Thyroid gland (tissue), 4 donors: ENCODE results near the gene POLD1.

Experiments used
- CTCF ChIP-seq, 6 experiments: fragments of 200-600 bp in 3 of 6; fragments of 450-650 bp in 3 of 6; sonication (generic) in 3 of 6; IDR thresholded peaks; one replicate each; pipeline ENCODE4 v1.5.1; 2016 to 2019; ENCODE audit warnings: antibody characterized with exemption in 6 of 6, mild to moderate bottlenecking in 2 of 6, inconsistent platforms in 1 of 6, moderate library complexity in 1 of 6
- POLR2A ChIP-seq, 2 donors: fragments of 450-650 bp; IDR thresholded peaks; one replicate each; pipeline ENCODE4 v1.6.1; 2017; ENCODE audit warnings: antibody characterized with exemption in 2 of 2, mild to moderate bottlenecking in 2 of 2, moderate library complexity in 1 of 2

- TF ChIP-seq CTCF (IDR thresholded peaks at IDR 0.05), result peak; percentile 77 to 91 (median 86)
- TF ChIP-seq POLR2A (IDR thresholded peaks at IDR 0.05), result peak in 1 of 2 donors; percentile 47
Measured at GRCh38 chr19:50357178-50358100, 26.7 kb upstream of the POLD1 start.
